Osteoblast (primary cell): ENCODE results near the gene CNPPD1. TPM values are rescaled to one million over a fixed set of nuclear protein-coding genes. Genes with fewer than 3 reads are reported as not detected.

Experiments used
- DNase-seq: peaks from one replicate; pipeline ENCODE4 v3.0.0; 2011; ENCODE audit warnings: low spot score, mixed read lengths; ENCODE audit not compliant: insufficient read length; ENCODE audit errors: missing footprints
- H2AFZ ChIP-seq: 2 replicates; pipeline ENCODE4 v1.6.0; 2011; ENCODE audit warnings: mild to moderate bottlenecking, low read length
- H3K27ac ChIP-seq: 2 replicates; pipeline ENCODE4 v1.5.1; 2011; ENCODE audit warnings: mild to moderate bottlenecking, low read depth, low read length, moderate library complexity
- H3K27me3 ChIP-seq: 2 replicates; pipeline ENCODE4 v1.6.0; 2012; ENCODE audit warnings: mild to moderate bottlenecking, control low read depth, inconsistent platforms, low read length, moderate library complexity; ENCODE audit not compliant: insufficient read depth
- H3K36me3 ChIP-seq: 2 replicates; pipeline ENCODE4 v1.5.1; 2011; ENCODE audit warnings: mild to moderate bottlenecking, low read length, control low read depth, moderate library complexity; ENCODE audit not compliant: insufficient read depth
- H3K4me1 ChIP-seq: 2 replicates; pipeline ENCODE4 v1.5.1; 2011; ENCODE audit warnings: mild to moderate bottlenecking, low read length, control low read depth, moderate library complexity; ENCODE audit not compliant: insufficient read depth
- H3K4me2 ChIP-seq: 2 replicates; pipeline ENCODE4 v1.6.0; 2011; ENCODE audit warnings: mild to moderate bottlenecking, low read length; ENCODE audit not compliant: insufficient read depth
- H3K4me3 ChIP-seq: fragments of 200-600 bp; sonication (generic); 3 replicates; pipeline ENCODE4 v1.5.1; 2012; ENCODE audit warnings: mild to moderate bottlenecking, low read length, inconsistent platforms; ENCODE audit not compliant: insufficient read depth
- H3K79me2 ChIP-seq: 2 replicates; pipeline ENCODE4 v1.6.0; 2012; ENCODE audit warnings: mild to moderate bottlenecking, low read length, control low read depth, inconsistent platforms; ENCODE audit not compliant: insufficient read depth
- H3K9me3 ChIP-seq: 2 replicates; pipeline ENCODE4 v1.5.1; 2011; ENCODE audit warnings: low read depth, low read length, control low read depth
- H4K20me1 ChIP-seq: 2 replicates; pipeline ENCODE4 v1.6.0; 2012; ENCODE audit warnings: mild to moderate bottlenecking, low read length, control low read depth; ENCODE audit not compliant: insufficient read depth
- total RNA-seq: library from RNA; depleted of rRNA; stranded (reverse); fragments of >200 nt; gene quantifications from 2 replicates; pipeline ENCODE4 v1.2.3, GENCODE V29; 2012
- TF ChIP-seq, protein P1 (sequence below): IDR thresholded peaks from 2 replicates; pipeline ENCODE4 v1.5.1; 2011; ENCODE audit warnings: mild to moderate bottlenecking, low read depth, low read length, moderate library complexity; ENCODE audit errors: extremely low read depth

Gene CNPPD1
- total RNA-seq, 1 donor, result 26.1 TPM

GRCh38 chr2:219220652-219221402, 44.1 kb upstream of the CNPPD1 start:
- no peaks in the 10 kb centered on the region for H3K9me3 ChIP-seq
- H3K4me1 ChIP-seq, result peaks cover 23% of the 10 kb centered on the region
- peaks cover 3% of the 10 kb centered on the region for H3K79me2 ChIP-seq
- H3K27ac ChIP-seq, result no peak overlapping the region
- no peak overlapping the region for H3K4me2 ChIP-seq
- peaks cover 12% of the 10 kb centered on the region for H4K20me1 ChIP-seq
- no peaks in the 10 kb centered on the region for H3K27me3 ChIP-seq
- no peak overlapping the region for H2AFZ ChIP-seq
- TF ChIP-seq, protein P1, sequence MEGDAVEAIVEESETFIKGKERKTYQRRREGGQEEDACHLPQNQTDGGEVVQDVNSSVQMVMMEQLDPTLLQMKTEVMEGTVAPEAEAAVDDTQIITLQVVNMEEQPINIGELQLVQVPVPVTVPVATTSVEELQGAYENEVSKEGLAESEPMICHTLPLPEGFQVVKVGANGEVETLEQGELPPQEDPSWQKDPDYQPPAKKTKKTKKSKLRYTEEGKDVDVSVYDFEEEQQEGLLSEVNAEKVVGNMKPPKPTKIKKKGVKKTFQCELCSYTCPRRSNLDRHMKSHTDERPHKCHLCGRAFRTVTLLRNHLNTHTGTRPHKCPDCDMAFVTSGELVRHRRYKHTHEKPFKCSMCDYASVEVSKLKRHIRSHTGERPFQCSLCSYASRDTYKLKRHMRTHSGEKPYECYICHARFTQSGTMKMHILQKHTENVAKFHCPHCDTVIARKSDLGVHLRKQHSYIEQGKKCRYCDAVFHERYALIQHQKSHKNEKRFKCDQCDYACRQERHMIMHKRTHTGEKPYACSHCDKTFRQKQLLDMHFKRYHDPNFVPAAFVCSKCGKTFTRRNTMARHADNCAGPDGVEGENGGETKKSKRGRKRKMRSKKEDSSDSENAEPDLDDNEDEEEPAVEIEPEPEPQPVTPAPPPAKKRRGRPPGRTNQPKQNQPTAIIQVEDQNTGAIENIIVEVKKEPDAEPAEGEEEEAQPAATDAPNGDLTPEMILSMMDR, result no peak
- DNase-seq, result peak; percentile 21
- peaks cover 61% of the 10 kb centered on the region for H3K36me3 ChIP-seq
- no peak overlapping the region for H3K4me3 ChIP-seq

- Histone ChIP-seq H3K27me3 (no peaks in the 10 kb centered on the region), H3K9me3 (no peaks in the 10 kb centered on the region), H3K36me3 (peaks cover 57% of the 10 kb centered on the region), H3K4me2 (peak overlapping the region; percentile 80), H2AFZ (no peak overlapping the region), H3K4me1 (peaks cover 23% of the 10 kb centered on the region), H3K27ac (peak overlapping the region; percentile 51), H3K79me2 (peaks cover 3% of the 10 kb centered on the region), H4K20me1 (peaks cover 8% of the 10 kb centered on the region), H3K4me3 (no peak overlapping the region)
- peak; percentile 71 for DNase-seq
- TF ChIP-seq, protein P1, result no peak
Observed at GRCh38 chr2:219219784-219220532, 43.2 kb upstream of the CNPPD1 start.

DNA sequence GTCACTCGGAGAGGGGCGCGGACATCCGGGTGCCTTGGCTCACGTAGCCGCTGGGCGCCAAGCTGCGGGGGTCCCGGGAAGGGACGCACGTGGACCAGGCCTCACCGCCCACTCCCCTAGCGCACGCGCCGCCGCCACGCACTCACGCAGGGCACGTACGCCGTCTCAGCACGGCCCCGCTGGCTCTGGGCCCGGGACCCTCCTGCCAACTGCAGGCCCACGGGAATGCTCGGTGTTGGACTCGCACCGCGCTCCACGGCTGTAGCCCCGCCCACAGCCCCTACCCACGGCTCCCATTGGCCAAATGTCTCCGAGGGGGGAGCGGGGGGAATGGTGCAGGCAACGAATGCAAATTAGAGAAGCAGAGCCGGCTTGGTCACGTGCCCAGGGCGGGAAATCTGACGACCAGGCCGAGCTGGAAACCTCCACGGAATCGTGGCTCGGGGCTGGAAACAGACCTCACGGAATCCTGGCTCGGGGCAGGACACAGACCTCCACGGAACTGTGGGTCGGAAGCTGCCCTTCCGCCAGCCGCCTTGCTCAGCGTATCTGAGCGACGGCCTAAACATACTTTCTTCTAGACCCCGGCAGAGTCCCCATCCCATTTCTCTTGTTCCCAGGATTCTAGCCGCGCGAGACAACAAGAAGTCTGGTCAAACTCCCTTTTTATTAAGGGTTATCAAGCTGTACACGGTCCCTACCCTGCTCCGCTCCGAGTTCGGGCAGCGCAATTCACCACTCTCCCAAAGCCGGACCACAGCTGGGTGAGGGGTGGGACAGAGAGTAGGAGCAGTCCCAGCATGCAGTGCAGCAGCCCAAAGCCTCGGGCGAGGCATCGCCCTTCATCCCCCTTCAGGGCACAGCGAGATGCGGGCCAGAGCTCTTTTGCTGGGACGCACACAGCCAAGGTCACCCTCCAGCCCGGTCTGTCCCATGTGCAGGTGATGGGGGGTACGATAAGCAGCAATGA, 42.3 kb upstream of the CNPPD1 start, which contains the start of gene ABCB6:
Gene ABCB6 (minus strand): TSS at position 227 of the 970 bp plus-strand sequence. CDS start 285 bp downstream, outside the sequence.
- Histone ChIP-seq H3K36me3 (peaks cover 57% of the 10 kb centered on the region), H3K79me2 (peaks cover 3% of the 10 kb centered on the region), H3K27me3 (no peaks in the 10 kb centered on the region), H3K4me3 (peak within 1 kb of the TSS; percentile 75), H3K4me2 (peak within 1 kb of the TSS; percentile 80), H3K27ac (peak within 1 kb of the TSS; percentile 51), H4K20me1 (peaks cover 8% of the 10 kb centered on the region), H3K4me1 (peaks cover 23% of the 10 kb centered on the region), H2AFZ (peak within 1 kb of the TSS; percentile 83), H3K9me3 (no peaks in the 10 kb centered on the region)
- TF ChIP-seq, protein P1, result no peak
- DNase-seq, result peak; percentile 99
